CMK (cell line): ENCODE data around the gene SREBF1.

Experiments used
- DNase-seq: peaks from one replicate; pipeline ENCODE4 v3.0.0-alpha.2; 2010; ENCODE audit warnings: low read depth

The SREBF1 gene

GRCh38 chr17:17779015-17779611 is 57.7 kb downstream of the SREBF1 start:
- no peak for DNase-seq

GRCh38 chr17:17778308-17779014 is 58.3 kb downstream of the SREBF1 start:
- no peak for DNase-seq

- no peak for DNase-seq
Measured at GRCh38 chr17:17776889-17777288, 59.9 kb downstream of the SREBF1 start.

- DNase-seq = no peak
Measured at GRCh38 chr17:17774009-17774881, 62.5 kb downstream of the SREBF1 start.

- DNase-seq = no peak
Measured at GRCh38 chr17:17772231-17772630, 64.6 kb downstream of the SREBF1 start.

- no peak for DNase-seq
Measured at GRCh38 chr17:17771498-17772201, 65.1 kb downstream of the SREBF1 start.

GRCh38 chr17:17770632-17771044 is 66.1 kb downstream of the SREBF1 start:
- DNase-seq = no peak

- DNase-seq = no peak
Measured at GRCh38 chr17:17769869-17770631, 66.7 kb downstream of the SREBF1 start.

- DNase-seq = no peak
Measured at GRCh38 chr17:17768424-17769088, 68.2 kb downstream of the SREBF1 start.

GRCh38 chr17:17767887-17768418 is 68.8 kb downstream of the SREBF1 start:
- DNase-seq = no peak

GRCh38 chr17:17767154-17767869 is 69.5 kb downstream of the SREBF1 start:
- no peak for DNase-seq

- DNase-seq = no peak
Measured at GRCh38 chr17:17766744-17767120, 70.1 kb downstream of the SREBF1 start.

- DNase-seq = no peak
Measured at GRCh38 chr17:17766077-17766743, 70.6 kb downstream of the SREBF1 start.

GRCh38 chr17:17765359-17766076 is 71.3 kb downstream of the SREBF1 start:
- no peak for DNase-seq

GRCh38 chr17:17763734-17764133 is 73.1 kb downstream of the SREBF1 start:
- DNase-seq = no peak

- no peak for DNase-seq
Measured at GRCh38 chr17:17763136-17763535, 73.7 kb downstream of the SREBF1 start.

- DNase-seq = no peak
Measured at GRCh38 chr17:17762744-17763105, 74.1 kb downstream of the SREBF1 start.
